HG03354 (cell line): ENCODE results near the gene ZSCAN26.

Experiments used
- ATAC-seq: cut with Tn5 transposase; IDR thresholded peaks from one replicate; pipeline ENCODE4 v1.9.1; 2021; ENCODE audit warnings: mild to moderate bottlenecking; ENCODE audit not compliant: unreplicated experiment, poor library complexity, severe bottlenecking

The ZSCAN26 gene

DNA sequence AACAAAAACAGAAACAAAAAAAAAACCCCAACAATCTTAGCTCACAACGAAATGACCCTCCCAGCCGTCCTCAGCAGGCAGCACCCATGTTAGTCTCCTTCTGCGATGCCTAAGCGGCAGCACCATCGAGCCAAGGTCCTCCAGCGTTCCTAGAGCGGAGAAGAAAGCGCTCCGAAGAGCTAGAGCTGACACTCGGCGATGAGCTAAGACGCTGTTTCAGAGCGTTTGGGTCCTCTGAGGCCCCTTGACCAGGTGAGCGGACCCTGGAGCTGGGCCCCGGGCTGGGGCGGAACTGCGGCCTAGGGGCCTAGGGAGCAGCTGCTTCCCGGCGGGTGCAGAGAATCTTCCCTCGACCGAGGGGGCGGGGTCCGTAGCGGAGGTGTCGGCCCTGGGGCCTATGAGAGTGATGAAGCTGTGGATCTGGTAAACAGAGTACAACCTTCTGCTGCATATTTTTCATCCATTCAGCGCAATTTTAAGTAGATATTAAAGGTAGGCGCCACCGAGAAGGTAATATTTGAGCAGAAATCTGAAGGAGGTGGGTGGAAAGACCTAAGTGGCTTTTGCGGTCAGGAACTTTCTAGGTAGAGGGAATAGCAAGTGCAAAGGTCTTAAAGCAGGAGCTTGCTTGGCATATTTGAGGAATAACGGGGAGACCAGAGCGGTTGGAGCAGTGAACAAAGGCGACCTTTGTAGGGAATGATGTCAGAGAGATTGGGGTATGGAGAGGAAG, at the start of gene ZSCAN26:
Gene ZSCAN26, plus strand, starts transcription at position 182 of the 733 bp plus-strand sequence. CDS start 4,777 bp downstream, outside the sequence.
- peak; percentile 90 for ATAC-seq

DNA sequence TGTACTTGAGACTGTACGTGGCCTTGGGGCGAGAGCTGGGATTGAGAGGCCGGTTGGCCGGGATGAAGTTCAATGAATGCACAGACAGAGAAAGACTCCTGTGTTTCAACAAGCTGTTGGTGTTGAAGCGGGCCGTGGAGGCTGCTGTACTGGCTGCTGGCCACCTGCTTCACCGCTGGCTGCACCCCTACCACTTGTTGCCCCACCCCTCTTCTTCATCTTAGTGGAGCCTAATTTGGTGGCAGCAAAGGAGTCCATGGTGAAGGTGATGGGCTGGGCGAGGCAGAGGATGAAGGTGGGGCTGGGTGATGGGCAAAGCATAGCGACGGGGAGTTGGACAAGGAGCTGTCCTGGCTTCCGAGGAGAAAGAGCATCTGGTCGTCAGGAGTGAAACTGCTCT, 49.1 kb upstream of the ZSCAN26 start:
- ATAC-seq, result no peak

DNA sequence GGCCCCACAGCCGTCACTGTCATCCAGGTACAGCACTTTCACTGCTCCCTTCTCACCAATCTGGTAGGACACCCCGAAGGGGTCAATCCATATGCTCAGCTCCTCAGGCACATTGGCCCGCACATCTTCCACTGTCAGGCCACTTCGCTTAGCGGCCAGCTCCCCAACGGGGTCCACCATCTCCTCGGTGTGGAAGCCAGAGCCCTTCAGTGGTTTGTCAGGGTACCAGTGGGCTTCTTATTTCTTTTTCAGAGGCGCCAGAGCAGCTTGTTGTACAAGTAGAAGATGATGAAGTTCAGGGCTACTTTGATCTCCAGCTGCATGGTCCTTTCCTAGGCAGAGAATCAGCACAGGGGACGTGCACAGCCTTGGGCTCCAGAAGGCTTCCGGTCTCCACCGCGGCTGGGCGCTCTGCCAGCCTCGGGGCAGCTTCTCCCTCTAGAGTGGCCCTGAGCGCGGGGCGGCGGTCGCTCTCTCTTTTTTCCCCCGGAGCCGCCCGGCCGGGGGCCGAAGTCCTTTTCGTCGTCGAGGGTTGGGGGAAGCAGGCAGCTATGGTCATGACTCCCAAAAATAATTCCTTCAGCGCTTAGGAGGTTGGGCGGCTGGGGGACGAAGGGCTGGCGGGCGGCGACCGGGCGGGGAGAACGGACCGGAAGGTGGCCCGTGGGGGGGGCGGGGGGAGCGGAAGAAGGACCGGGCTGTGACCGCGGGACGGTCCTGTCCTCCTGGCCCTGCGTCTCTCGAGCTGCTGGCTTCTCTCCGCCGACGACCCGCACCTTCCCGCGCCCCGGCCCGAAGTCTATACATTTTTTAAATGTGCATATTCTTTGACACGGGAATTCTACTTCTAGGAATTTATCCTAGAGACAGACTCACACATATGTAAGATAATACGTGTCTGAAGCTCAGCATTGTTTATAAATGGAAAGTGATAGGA, 48.4 kb upstream of the ZSCAN26 start:
- no peak for ATAC-seq

GRCh38 chr6:28220257-28221133, 46.4 kb upstream of the ZSCAN26 start:
- no peak for ATAC-seq

- no peak for ATAC-seq
Measured at GRCh38 chr6:28224131-28225055, 42.5 kb upstream of the ZSCAN26 start.

DNA sequence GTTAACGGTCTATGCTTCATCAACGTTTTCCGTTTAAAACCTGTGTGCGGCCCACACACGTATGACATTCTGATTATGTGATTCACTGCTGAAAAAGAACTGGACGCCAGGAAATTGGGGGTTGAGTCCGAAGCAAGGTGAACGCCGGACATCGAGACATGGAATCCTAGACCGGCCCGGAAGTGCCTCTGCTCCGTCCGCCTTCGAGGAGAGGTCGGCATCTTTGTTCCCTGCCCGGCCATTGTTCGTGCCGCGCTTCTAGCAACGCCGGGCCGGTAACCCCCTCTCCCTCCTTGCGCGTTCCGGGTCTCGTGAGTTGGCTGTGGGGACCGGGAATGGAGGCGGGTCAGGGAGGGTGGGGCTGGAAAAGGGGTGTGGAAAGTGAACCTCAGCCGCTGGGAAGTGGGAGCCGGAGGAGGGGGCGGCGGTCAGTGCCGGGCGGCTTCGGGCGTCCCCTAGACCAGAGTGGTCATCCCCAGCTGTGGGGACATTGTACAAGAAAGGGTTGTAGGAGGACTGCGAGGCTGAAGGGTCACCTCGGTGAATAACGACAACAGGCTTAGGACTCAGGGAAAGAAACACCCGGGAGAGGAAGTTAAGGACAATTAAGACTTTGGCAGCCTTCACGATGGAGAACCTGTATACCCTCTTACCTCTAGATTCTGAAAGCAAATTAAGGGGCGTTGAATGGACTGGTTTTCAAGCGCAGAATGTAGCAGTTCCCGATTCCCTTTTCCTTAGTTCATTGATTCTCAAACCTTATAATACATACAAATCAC, 41.7 kb upstream of the ZSCAN26 start, which contains the start of gene ZSCAN9:
Gene ZSCAN9, plus strand, starts transcription at position 220 of the 779 bp plus-strand sequence. CDS start 1,810 bp downstream, outside the sequence.
- ATAC-seq, result peak; percentile 89

GRCh38 chr6:28226460-28226859, 40.5 kb upstream of the ZSCAN26 start:
- ATAC-seq, result no peak

DNA sequence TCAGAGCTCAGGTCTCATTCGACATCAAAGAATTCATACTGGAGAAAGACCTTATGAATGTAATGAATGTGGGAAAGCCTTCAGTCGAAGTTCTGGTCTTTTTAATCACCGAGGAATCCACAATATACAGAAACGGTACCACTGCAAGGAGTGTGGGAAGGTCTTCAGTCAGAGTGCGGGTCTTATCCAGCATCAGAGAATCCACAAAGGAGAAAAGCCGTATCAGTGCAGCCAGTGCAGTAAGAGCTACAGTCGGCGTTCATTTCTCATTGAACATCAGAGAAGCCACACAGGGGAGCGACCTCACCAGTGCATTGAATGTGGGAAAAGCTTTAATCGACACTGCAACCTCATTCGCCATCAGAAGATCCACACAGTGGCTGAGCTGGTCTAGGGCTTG, 34.2 kb upstream of the ZSCAN26 start:
- ATAC-seq, result no peak

GRCh38 chr6:28235912-28236452, 31.0 kb upstream of the ZSCAN26 start:
- no peak for ATAC-seq

- peak; percentile 70 for ATAC-seq
Measured at GRCh38 chr6:28239636-28240035, 27.3 kb upstream of the ZSCAN26 start.

GRCh38 chr6:28240471-28240870, 26.5 kb upstream of the ZSCAN26 start:
- no peak for ATAC-seq

GRCh38 chr6:28243946-28244345, 23.0 kb upstream of the ZSCAN26 start:
- no peak for ATAC-seq

DNA sequence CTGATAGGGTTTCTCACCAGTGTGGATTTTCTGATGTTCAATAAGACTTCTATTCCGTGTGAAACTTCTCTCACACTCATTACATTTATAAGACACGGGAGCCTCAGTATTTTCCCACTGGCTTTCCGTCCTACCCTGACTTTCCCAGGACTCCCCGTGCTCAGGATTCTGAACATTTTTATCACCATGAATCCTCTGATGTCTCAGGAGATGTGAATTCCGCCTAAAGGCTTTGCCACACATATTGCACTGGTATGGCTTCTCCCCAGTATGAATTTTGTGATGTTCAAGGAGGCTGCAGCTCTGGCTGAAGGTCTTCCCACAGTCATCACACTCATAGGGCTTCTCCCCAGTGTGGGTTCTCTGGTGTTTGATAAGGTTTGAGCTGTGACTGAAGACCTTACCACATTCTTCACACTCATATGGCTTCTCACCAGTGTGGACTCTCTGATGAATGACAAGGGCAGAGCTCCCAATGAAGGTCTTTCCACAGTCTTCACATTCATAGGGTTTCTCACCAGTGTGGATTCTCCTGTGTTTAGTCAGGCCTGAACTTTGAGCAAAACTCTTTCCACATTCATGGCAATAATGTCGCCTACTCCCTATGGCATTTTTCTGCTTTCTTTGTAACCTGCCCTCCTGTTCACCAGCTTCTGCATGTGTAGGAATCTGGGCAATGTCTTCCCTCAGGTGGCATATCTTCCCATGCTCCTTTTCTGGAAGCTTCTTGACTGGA, 21.6 kb upstream of the ZSCAN26 start:
- no peak for ATAC-seq

- ATAC-seq, result no peak
Measured at GRCh38 chr6:28248916-28249315, 18.0 kb upstream of the ZSCAN26 start.

- no peak for ATAC-seq
Measured at GRCh38 chr6:28250747-28251146, 16.2 kb upstream of the ZSCAN26 start.

GRCh38 chr6:28251661-28252008, 15.3 kb upstream of the ZSCAN26 start:
- ATAC-seq, result peak; percentile 64
